Astrocyte of the cerebellum (primary cell): ENCODE data around the gene CTIF.

Source experiments
- DNase-seq: peaks from one replicate; pipeline ENCODE4 v3.0.0-alpha.2; 2011; ENCODE audit warnings: low read depth
- H3K4me3 ChIP-seq: 2 replicates; pipeline ENCODE4 v1.5.1; 2011; ENCODE audit warnings: mild to moderate bottlenecking, low read depth, low read length, moderate library complexity
- in situ Hi-C: cut with HindIII; loops from 2 replicates; pipeline ENCODE4 v1.10.0; 2017; ENCODE audit warnings: low sequenced_read_pairs
- TF ChIP-seq, protein P1 (sequence below): IDR thresholded peaks from 2 replicates; pipeline ENCODE4 v1.5.1; 2012; ENCODE audit warnings: low read length, low read depth, moderate library complexity, mild to moderate bottlenecking; ENCODE audit errors: missing control alignments

The CTIF gene

DNA sequence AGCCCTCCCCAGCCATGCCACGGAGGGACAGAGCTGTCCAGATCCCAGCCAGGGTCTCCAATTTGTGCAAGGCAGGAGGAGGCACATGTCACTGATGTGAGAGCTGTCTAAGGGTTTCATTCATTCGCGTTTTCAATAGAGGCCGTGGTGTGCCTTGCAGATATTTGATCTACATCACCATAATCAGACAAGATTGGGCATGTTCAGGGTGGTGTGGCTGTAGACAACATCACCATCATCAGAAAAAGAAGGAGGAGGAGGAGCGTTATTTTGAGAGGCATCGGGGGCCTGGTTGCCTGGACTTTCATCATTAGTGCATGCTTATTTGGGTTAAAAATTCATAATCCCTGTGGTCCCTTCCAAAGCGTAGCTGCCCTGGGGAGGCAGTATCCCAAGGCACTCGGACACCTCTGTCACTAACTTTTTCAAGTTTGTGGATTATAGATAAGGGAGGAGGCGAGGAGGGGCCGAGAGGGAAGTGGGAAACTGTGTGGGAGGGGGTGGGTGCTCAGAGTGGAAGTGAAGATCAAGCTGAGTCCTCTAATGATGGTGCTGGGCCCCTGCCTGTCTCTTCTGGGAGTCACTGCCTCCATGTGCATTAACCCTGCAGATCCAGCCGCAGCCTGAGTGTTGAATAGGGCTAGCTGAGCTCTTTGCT lies 194.1 kb downstream of the CTIF start:
- no peak for DNase-seq
- in situ Hi-C loops = no loop called here
- TF ChIP-seq, protein P1, sequence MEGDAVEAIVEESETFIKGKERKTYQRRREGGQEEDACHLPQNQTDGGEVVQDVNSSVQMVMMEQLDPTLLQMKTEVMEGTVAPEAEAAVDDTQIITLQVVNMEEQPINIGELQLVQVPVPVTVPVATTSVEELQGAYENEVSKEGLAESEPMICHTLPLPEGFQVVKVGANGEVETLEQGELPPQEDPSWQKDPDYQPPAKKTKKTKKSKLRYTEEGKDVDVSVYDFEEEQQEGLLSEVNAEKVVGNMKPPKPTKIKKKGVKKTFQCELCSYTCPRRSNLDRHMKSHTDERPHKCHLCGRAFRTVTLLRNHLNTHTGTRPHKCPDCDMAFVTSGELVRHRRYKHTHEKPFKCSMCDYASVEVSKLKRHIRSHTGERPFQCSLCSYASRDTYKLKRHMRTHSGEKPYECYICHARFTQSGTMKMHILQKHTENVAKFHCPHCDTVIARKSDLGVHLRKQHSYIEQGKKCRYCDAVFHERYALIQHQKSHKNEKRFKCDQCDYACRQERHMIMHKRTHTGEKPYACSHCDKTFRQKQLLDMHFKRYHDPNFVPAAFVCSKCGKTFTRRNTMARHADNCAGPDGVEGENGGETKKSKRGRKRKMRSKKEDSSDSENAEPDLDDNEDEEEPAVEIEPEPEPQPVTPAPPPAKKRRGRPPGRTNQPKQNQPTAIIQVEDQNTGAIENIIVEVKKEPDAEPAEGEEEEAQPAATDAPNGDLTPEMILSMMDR = no peak
- no peak overlapping the region for H3K4me3 ChIP-seq

DNA sequence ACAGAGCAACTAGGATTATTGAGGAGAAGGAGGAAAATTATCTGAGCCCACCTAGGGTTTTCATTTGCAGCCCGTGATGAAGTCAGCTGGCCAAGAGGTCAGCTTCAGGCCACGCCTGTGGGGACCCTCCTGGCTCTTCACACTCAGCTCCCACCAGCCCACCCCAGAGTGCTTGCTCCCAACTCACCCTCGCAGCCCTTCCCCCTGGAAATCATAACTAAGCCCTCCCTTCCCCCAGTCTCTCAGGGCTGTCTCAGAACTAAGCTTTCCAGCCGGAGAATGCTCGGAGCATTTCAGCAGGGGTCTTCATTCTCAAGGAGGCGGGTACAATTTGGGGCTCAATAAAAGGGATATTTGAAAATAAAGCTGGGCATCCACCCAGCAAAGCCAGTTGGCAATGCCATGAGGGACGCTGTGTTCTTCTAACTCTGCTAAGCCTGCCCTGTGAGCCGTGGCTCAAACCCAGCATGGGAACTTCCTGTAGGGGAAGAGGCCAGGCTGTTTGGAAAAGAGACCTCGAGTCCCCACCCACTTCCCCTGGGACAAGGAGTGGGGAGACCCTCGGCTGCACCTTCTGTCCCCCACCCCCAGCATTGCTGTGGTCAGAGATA lies 194.9 kb downstream of the CTIF start:
- H3K4me3 ChIP-seq = no peak overlapping the region
- DNase-seq = no peak
- TF ChIP-seq, protein P1 = no peak
- in situ Hi-C loops = no loop called here

DNA sequence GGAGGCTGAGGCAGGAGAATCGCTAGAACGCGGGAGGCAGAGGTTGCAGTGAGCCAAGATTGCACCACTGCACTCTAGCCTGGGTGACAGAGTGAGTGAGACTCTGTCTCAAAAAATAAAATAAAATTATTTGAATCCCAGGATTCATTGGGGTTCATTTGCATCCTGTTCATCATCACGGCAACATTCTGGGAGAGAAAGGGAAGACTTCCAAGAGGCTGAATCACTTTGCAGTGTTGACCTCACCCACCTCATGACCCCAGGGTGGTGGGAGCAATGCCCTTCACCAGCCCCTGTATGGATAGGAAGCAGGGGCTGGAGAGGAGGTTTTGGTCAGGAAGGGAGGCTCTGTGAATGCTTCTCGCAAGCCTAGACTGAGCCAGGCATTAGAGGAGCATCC lies 195.6 kb downstream of the CTIF start:
- no peak overlapping the region for H3K4me3 ChIP-seq
- no peak for DNase-seq
- TF ChIP-seq, protein P1 = no peak
- in situ Hi-C loops = no loop called here

DNA sequence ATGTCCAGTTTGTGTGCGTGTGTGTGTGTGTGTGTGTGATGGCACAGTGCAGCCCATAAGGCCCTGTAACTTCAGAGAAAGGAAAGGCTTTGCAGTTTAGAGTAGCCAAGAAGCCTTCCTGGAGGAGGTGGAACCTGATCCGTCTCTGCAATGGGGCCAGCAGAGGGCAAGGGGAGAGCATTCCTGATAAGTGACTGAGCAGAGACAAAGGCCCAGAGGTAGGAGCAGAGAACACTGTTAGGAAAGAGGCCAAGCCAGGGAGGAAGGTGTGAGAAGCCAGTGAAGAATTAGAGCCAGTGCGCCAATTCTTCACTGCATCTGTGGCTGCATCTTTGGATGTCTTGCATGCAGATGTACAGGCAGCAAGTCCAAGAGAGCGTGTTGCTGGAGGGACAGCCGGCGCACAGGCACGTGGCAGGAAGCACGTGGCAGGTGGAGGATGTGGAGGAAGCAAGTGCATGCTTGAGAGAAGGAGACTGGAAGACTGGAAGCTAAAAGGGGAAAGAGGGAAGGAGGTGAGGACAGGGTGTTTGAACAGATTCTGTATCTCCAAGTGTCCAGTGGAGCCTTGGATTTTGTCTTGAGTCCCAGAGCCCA lies 196.3 kb downstream of the CTIF start:
- no peak for DNase-seq
- TF ChIP-seq, protein P1 = no peak
- H3K4me3 ChIP-seq = no peak overlapping the region
- in situ Hi-C loops = no loop called here

DNA sequence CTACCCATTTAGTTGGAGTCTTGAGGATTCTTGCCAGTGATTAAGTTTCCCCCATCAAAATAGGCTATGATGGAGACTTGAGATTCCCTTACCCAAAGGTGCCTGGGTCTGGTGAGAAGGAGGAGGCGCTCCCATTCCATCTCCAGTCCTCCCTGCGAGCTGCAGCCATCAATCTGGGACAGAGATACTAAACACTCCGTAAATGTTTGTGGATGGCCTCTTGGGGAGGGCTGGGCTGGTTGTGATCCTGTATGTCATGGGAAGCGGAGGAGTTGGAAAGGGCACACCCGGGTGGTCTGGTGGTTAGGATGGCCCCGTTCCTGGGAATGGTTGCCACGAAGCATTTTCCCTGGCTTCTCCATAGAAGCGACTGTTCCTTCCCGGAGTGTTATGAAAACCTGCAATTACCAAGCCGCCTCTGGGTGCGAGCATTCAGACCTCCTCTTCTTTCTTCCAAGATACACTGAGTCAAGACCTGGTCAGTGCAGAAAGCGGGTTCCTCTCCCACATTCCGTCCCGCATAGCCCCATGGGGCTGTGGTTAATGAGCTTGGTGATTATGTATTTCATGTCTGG lies 196.9 kb downstream of the CTIF start:
- in situ Hi-C loops = no loop called here
- no peak overlapping the region for H3K4me3 ChIP-seq
- TF ChIP-seq, protein P1 = no peak
- DNase-seq = no peak

DNA sequence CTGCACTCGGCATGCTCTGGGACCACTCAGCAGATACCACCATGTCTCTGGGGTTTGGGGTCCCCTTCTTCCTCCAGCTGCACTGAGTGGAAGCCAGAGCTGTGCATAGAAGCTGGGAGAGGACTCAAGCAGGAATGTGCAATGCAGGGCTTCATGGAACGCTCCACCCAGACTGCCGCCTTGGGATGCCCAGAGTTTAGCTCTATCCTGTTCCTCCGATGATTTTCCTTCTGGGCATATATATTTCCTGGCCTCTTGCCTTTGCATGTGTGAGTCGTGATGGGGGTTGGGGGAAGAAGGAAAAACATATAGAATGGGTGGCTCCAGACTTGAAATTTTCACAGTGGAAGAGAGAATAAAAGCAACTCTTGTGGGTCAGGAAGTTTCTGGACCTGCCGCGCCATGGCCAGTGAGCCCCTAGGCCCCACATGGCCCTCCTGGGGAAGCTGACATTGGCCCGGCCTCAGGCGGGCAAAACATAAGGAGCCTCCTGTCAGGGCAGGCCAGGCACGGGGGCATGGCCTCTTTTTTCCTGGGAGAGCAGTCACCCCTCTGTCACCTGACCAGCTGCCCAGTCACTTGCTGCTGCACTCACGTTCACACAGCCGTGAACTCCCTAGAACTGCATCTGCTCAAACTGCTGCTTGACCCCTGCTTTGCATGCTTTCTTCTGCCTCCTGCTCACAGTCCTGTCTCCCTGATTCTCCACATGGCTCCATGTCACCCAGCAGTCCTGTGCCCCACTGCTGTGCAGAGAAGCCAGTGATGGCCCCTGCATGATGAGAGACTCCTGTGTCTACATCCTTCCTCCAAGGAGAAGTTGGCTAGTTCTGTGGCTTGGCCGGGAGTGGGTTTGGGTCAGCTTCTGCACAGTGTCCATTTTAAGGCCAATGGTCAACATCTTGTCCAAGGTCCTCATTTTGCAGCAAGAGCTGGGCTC lies 197.8 kb downstream of the CTIF start:
- in situ Hi-C loops = no loop called here
- TF ChIP-seq, protein P1 = no peak
- DNase-seq = no peak
- no peak overlapping the region for H3K4me3 ChIP-seq
